Nephron progenitor cell (in vitro differentiated cells): ENCODE results near the gene CAMK2A.

ENCODE experiments used
- DNase-seq: peaks from one replicate; pipeline ENCODE4 v3.0.0; 2021
- H3K27ac Mint-ChIP-seq: 2 replicates; pipeline ENCODE4 v1.8.0; 2021; ENCODE audit warnings: mild to moderate bottlenecking, moderate library complexity, mixed read lengths
- H3K27me3 Mint-ChIP-seq: 2 replicates; pipeline ENCODE4 v1.8.0; 2021; ENCODE audit warnings: mild to moderate bottlenecking, low read depth, mixed read lengths; ENCODE audit not compliant: poor library complexity
- H3K36me3 Mint-ChIP-seq: 2 replicates; pipeline ENCODE4 v1.8.0; 2021; ENCODE audit warnings: low read depth, mixed read lengths
- H3K4me1 Mint-ChIP-seq: 2 replicates; pipeline ENCODE4 v1.8.0; 2021; ENCODE audit warnings: mixed read lengths
- H3K4me3 Mint-ChIP-seq: 2 replicates; pipeline ENCODE4 v1.8.0; 2021; ENCODE audit warnings: mild to moderate bottlenecking, moderate library complexity, mixed read lengths
- H3K9me3 Mint-ChIP-seq: 2 replicates; pipeline ENCODE4 v1.8.0; 2021; ENCODE audit warnings: mild to moderate bottlenecking, moderate library complexity, mixed read lengths
- CTCF ChIP-seq: fragments of 200-600 bp; sonication (generic); IDR thresholded peaks from 2 replicates; pipeline ENCODE4 v1.5.0; 2021; ENCODE audit warnings: antibody characterized with exemption

CAMK2A gene

GRCh38 chr5:150323819-150324218 is 34.2 kb upstream of the CAMK2A start:
- Mint-ChIP-seq H3K36me3 (no peaks in the 10 kb centered on the region), H3K4me3 (no peak overlapping the region), H3K9me3 (peaks cover 4% of the 10 kb centered on the region), H3K4me1 (peaks cover 57% of the 10 kb centered on the region), H3K27me3 (peaks cover 4% of the 10 kb centered on the region), H3K27ac (no peak overlapping the region)
- no peak for TF ChIP-seq CTCF
- no peak for DNase-seq

- Mint-ChIP-seq H3K9me3 (peaks cover 4% of the 10 kb centered on the region), H3K27ac (no peak overlapping the region), H3K4me3 (no peak overlapping the region), H3K4me1 (peaks cover 62% of the 10 kb centered on the region), H3K36me3 (no peaks in the 10 kb centered on the region), H3K27me3 (peaks cover 4% of the 10 kb centered on the region)
- DNase-seq: no peak
- no peak for TF ChIP-seq CTCF
Measured at GRCh38 chr5:150323092-150323491, 33.5 kb upstream of the CAMK2A start.

- no peak for TF ChIP-seq CTCF
- Mint-ChIP-seq H3K4me3 (no peak overlapping the region), H3K9me3 (peaks cover 4% of the 10 kb centered on the region), H3K36me3 (no peaks in the 10 kb centered on the region), H3K27ac (no peak overlapping the region), H3K27me3 (peaks cover 4% of the 10 kb centered on the region), H3K4me1 (peaks cover 62% of the 10 kb centered on the region)
- DNase-seq: no peak
Measured at GRCh38 chr5:150322202-150322601, 32.6 kb upstream of the CAMK2A start.

- Mint-ChIP-seq H3K4me3 (no peak overlapping the region), H3K36me3 (no peaks in the 10 kb centered on the region), H3K9me3 (peaks cover 4% of the 10 kb centered on the region), H3K27me3 (peaks cover 4% of the 10 kb centered on the region), H3K4me1 (peaks cover 62% of the 10 kb centered on the region), H3K27ac (no peak overlapping the region)
- no peak for TF ChIP-seq CTCF
- no peak for DNase-seq
Measured at GRCh38 chr5:150321784-150322183, 32.2 kb upstream of the CAMK2A start.

- Mint-ChIP-seq H3K9me3 (peaks cover 4% of the 10 kb centered on the region), H3K4me1 (peaks cover 62% of the 10 kb centered on the region), H3K36me3 (no peaks in the 10 kb centered on the region), H3K27ac (no peak overlapping the region), H3K27me3 (peaks cover 4% of the 10 kb centered on the region), H3K4me3 (no peak overlapping the region)
- no peak for DNase-seq
- no peak for TF ChIP-seq CTCF
Measured at GRCh38 chr5:150321211-150321610, 31.6 kb upstream of the CAMK2A start.

GRCh38 chr5:150320044-150320613 is 30.6 kb upstream of the CAMK2A start:
- Mint-ChIP-seq H3K27me3 (peaks cover 4% of the 10 kb centered on the region), H3K4me1 (peaks cover 54% of the 10 kb centered on the region), H3K4me3 (no peak overlapping the region), H3K27ac (no peak overlapping the region), H3K9me3 (peaks cover 4% of the 10 kb centered on the region), H3K36me3 (no peaks in the 10 kb centered on the region)
- TF ChIP-seq CTCF: no peak
- DNase-seq: no peak
